Stimulated activated naive CD8-positive, alpha-beta T cell treated with anti-CD3 and anti-CD28 coated beads, Interleukin-15, amount 100 ng/mL, for 72 hours (primary cell): ENCODE measurements around the gene GRAMD1B.
A peak's percentile ranks its signal among the peaks of the same experiment; 100 is the strongest.
"Not testable (repeated sequence)": the region's sequence is repeated elsewhere in the genome, so short reads cannot be mapped to it uniquely, and the experiment has no call there.

Experiments used
- ATAC-seq: fragments of 150-1000 bp; cut with Tn5 transposase; 2 replicates; pipeline ENCODE4 v1.10.0; 2021; ENCODE audit warnings: mild to moderate bottlenecking, moderate library complexity
- DNase-seq, 2 donors: peaks; one replicate each; pipeline ENCODE4 v3.0.0; 2021 to 2022
- H3K27ac Mint-ChIP-seq, 2 donors: one replicate each; pipeline ENCODE4 v1.8.0; 2022; ENCODE audit warnings: mild to moderate bottlenecking in 2 of 2, mixed read lengths in 2 of 2, moderate library complexity in 2 of 2
- H3K27me3 Mint-ChIP-seq: one replicate; pipeline ENCODE4 v1.8.0; 2022; ENCODE audit warnings: mixed read lengths
- H3K4me1 Mint-ChIP-seq: one replicate; pipeline ENCODE4 v1.8.0; 2022; ENCODE audit warnings: mild to moderate bottlenecking, mixed read lengths
- H3K4me3 Mint-ChIP-seq, 2 donors: one replicate each; pipeline ENCODE4 v1.8.0; 2022; ENCODE audit warnings: mild to moderate bottlenecking in 2 of 2, mixed read lengths in 2 of 2, moderate library complexity in 1 of 2
- H3K9me3 Mint-ChIP-seq, 2 donors: one replicate each; pipeline ENCODE4 v1.8.0; 2022; ENCODE audit warnings: mixed read lengths in 2 of 2

Gene GRAMD1B

GRCh38 chr11:123519797-123520193 lies 89.7 kb downstream of the GRAMD1B start:
- Mint-ChIP-seq H3K4me3 (no peak overlapping the region), H3K4me1 (peaks cover 13% of the 10 kb centered on the region)

GRCh38 chr11:123520476-123520875 lies 90.4 kb downstream of the GRAMD1B start:
- ATAC-seq, H3K4me3 Mint-ChIP-seq, H3K27ac Mint-ChIP-seq, H3K27me3 Mint-ChIP-seq, DNase-seq, H3K9me3 Mint-ChIP-seq: not testable (repeated sequence)
- H3K4me1 Mint-ChIP-seq, result peaks cover 13% of the 10 kb centered on the region

More at GRCh38 chr11:123519797-123520193, 89.7 kb downstream of the GRAMD1B start:
- Mint-ChIP-seq H3K27ac (no peak overlapping the region), H3K27me3 (no peaks in the 10 kb centered on the region), H3K9me3 (no peaks in the 10 kb centered on the region)
- ATAC-seq (no peak), DNase-seq (no peak)

GRCh38 chr11:123521001-123521400 lies 90.9 kb downstream of the GRAMD1B start:
- Mint-ChIP-seq H3K9me3 (no peaks in the 10 kb centered on the region), H3K4me3 (no peak overlapping the region), H3K27me3 (no peaks in the 10 kb centered on the region), H3K27ac (no peak overlapping the region), H3K4me1 (peaks cover 13% of the 10 kb centered on the region)
- DNase-seq (no peak), ATAC-seq (no peak)

- H3K9me3 Mint-ChIP-seq, result no peaks in the 10 kb centered on the region
- ATAC-seq (no peak), DNase-seq (no peak)
- H3K27ac Mint-ChIP-seq, result no peak overlapping the region
- H3K27me3 Mint-ChIP-seq, result no peaks in the 10 kb centered on the region
- H3K4me1 Mint-ChIP-seq, result peaks cover 12% of the 10 kb centered on the region
- no peak overlapping the region for H3K4me3 Mint-ChIP-seq
Observed at GRCh38 chr11:123521930-123522329, 91.9 kb downstream of the GRAMD1B start.

- no peaks in the 10 kb centered on the region for H3K27me3 Mint-ChIP-seq
- no peaks in the 10 kb centered on the region for H3K4me1 Mint-ChIP-seq
- no peak overlapping the region for H3K27ac Mint-ChIP-seq
- no peaks in the 10 kb centered on the region for H3K9me3 Mint-ChIP-seq
- DNase-seq (no peak), ATAC-seq (no peak)
- H3K4me3 Mint-ChIP-seq, result no peak overlapping the region
Observed at GRCh38 chr11:123523539-123523938, 93.5 kb downstream of the GRAMD1B start.

- Mint-ChIP-seq H3K4me3 (no peak overlapping the region), H3K4me1 (no peaks in the 10 kb centered on the region), H3K9me3 (no peaks in the 10 kb centered on the region), H3K27me3 (no peaks in the 10 kb centered on the region), H3K27ac (no peak overlapping the region)
- ATAC-seq (no peak), DNase-seq (no peak)
Observed at GRCh38 chr11:123525097-123525496, 95.0 kb downstream of the GRAMD1B start.

- ATAC-seq (no peak), DNase-seq (no peak)
- no peak overlapping the region for H3K4me3 Mint-ChIP-seq
- no peaks in the 10 kb centered on the region for H3K4me1 Mint-ChIP-seq
- H3K9me3 Mint-ChIP-seq, result no peaks in the 10 kb centered on the region
- no peaks in the 10 kb centered on the region for H3K27me3 Mint-ChIP-seq
- H3K27ac Mint-ChIP-seq, result peak overlapping the region in 1 of 2 donors; percentile 12
Observed at GRCh38 chr11:123525511-123525918, 95.4 kb downstream of the GRAMD1B start.

- Mint-ChIP-seq H3K27me3 (no peaks in the 10 kb centered on the region), H3K4me3 (no peak overlapping the region), H3K4me1 (no peaks in the 10 kb centered on the region), H3K9me3 (no peaks in the 10 kb centered on the region), H3K27ac (no peak overlapping the region)
- no peak for ATAC-seq
- no peak for DNase-seq
Observed at GRCh38 chr11:123526027-123526805, 96.1 kb downstream of the GRAMD1B start.

GRCh38 chr11:123526918-123527317 lies 96.8 kb downstream of the GRAMD1B start:
- Mint-ChIP-seq H3K27ac (peak overlapping the region in 1 of 2 donors; percentile 87), H3K9me3 (no peaks in the 10 kb centered on the region), H3K4me1 (no peaks in the 10 kb centered on the region), H3K4me3 (no peak overlapping the region), H3K27me3 (no peaks in the 10 kb centered on the region)
- DNase-seq (no peak), ATAC-seq (no peak)

GRCh38 chr11:123527526-123527925 lies 97.5 kb downstream of the GRAMD1B start:
- no peak for DNase-seq
- Mint-ChIP-seq H3K27me3 (no peaks in the 10 kb centered on the region), H3K4me3 (no peak overlapping the region), H3K9me3 (no peaks in the 10 kb centered on the region), H3K27ac (no peak overlapping the region), H3K4me1 (no peaks in the 10 kb centered on the region)
- ATAC-seq, result no peak

- Mint-ChIP-seq H3K4me3 (no peak overlapping the region), H3K27me3 (no peaks in the 10 kb centered on the region), H3K9me3 (no peaks in the 10 kb centered on the region), H3K27ac (no peak overlapping the region), H3K4me1 (no peaks in the 10 kb centered on the region)
- ATAC-seq (no peak), DNase-seq (no peak)
Observed at GRCh38 chr11:123527947-123528346, 97.9 kb downstream of the GRAMD1B start.

- DNase-seq (no peak), ATAC-seq (no peak)
- H3K4me3 Mint-ChIP-seq, result no peak overlapping the region
- H3K9me3 Mint-ChIP-seq, result no peaks in the 10 kb centered on the region
- H3K4me1 Mint-ChIP-seq, result no peaks in the 10 kb centered on the region
- no peak overlapping the region for H3K27ac Mint-ChIP-seq
- H3K27me3 Mint-ChIP-seq, result no peaks in the 10 kb centered on the region
Observed at GRCh38 chr11:123531325-123531724, 101.3 kb downstream of the GRAMD1B start.

GRCh38 chr11:123532131-123532530 lies 102.1 kb downstream of the GRAMD1B start:
- no peaks in the 10 kb centered on the region for H3K4me1 Mint-ChIP-seq
- no peak overlapping the region for H3K4me3 Mint-ChIP-seq
- no peak overlapping the region for H3K27ac Mint-ChIP-seq
- H3K9me3 Mint-ChIP-seq, result no peaks in the 10 kb centered on the region
- no peak for DNase-seq
- ATAC-seq, result no peak
- no peaks in the 10 kb centered on the region for H3K27me3 Mint-ChIP-seq

GRCh38 chr11:123535401-123535800 lies 105.3 kb downstream of the GRAMD1B start:
- Mint-ChIP-seq H3K27ac (no peak overlapping the region), H3K4me1 (no peaks in the 10 kb centered on the region), H3K9me3 (no peaks in the 10 kb centered on the region), H3K27me3 (no peaks in the 10 kb centered on the region), H3K4me3 (no peak overlapping the region)
- DNase-seq (no peak), ATAC-seq (no peak)

GRCh38 chr11:123536690-123537437 lies 106.8 kb downstream of the GRAMD1B start:
- H3K4me1 Mint-ChIP-seq, result no peaks in the 10 kb centered on the region
- no peak overlapping the region for H3K27ac Mint-ChIP-seq
- no peak for DNase-seq
- H3K4me3 Mint-ChIP-seq, result no peak overlapping the region
- H3K27me3 Mint-ChIP-seq, result no peaks in the 10 kb centered on the region
- ATAC-seq, result no peak
- no peaks in the 10 kb centered on the region for H3K9me3 Mint-ChIP-seq

- Mint-ChIP-seq H3K27me3 (no peaks in the 10 kb centered on the region), H3K27ac (no peak overlapping the region), H3K4me1 (no peaks in the 10 kb centered on the region), H3K4me3 (no peak overlapping the region), H3K9me3 (no peaks in the 10 kb centered on the region)
- ATAC-seq, result no peak
- DNase-seq, result no peak
Observed at GRCh38 chr11:123537726-123538125, 107.7 kb downstream of the GRAMD1B start.
